K562 (cell line): ENCODE data around the gene SLC24A1. TPM values are rescaled to one million over a fixed set of nuclear protein-coding genes. Genes with fewer than 3 reads are reported as not detected.

Experiments
- ATAC-seq: fragments of 200-7000 bp; cut with Tn5 transposase; 3 replicates; pipeline ENCODE4 v1.9.1; 2020; ENCODE audit warnings: moderate library complexity
- BruUV-seq: library from RNA; stranded (reverse); fragments of 400-500 nt; replicated peaks from 2 replicates; lab custom pipeline; 2021; lab: Mats Ljungman, UMichigan
- CTCF ChIA-PET: fragments of 300-600 bp; formaldehyde crosslinking; extraction: SDS; loops from one replicate; lab custom pipeline; 2021; ENCODE audit warnings: low intra/inter-chr PET ratio; lab: Yijun Ruan, JAX
- POLR2A ChIA-PET: fragments of 300-600, 350-650 bp; sonication (Branson Sonifier 250); formaldehyde crosslinking; extraction: SDS; loops from one replicate; lab custom pipeline; 2021; ENCODE audit warnings: antibody characterized with exemption, inconsistent platforms; lab: Yijun Ruan, JAX
- DNase-seq, 4 experiments: peaks; one replicate each; pipeline versions ENCODE4 v3.0.0 to v3.0.0-alpha.2; 2011 to 2018; ENCODE audit warnings: low spot score in 3 of 4, mixed read lengths in 3 of 4; ENCODE audit errors: extremely low read depth in 1 of 4
- FAIRE-seq: peaks from 2 replicates; lab custom pipeline; 2011; peaks lifted over from hg19 to GRCh38; lab: Jason Lieb, UNC
- H2AFZ ChIP-seq: 2 replicates; pipeline ENCODE4 v1.6.0; 2011; ENCODE audit warnings: low read depth, low read length, control low read depth, inconsistent platforms
- H3K27ac ChIP-seq: fragments of 200-600 bp; 3 replicates; pipeline ENCODE4 v1.8.0; 2011; ENCODE audit warnings: low read depth, mild to moderate bottlenecking, control low read depth, inconsistent platforms, low read length, moderate library complexity, mixed read lengths; ENCODE audit errors: extremely low read depth
- H3K27me3 ChIP-seq, 2 experiments: fragments of 300-600 bp in 1 of 2; 2 replicates in 1 of 2; 3 replicates in 1 of 2; pipeline versions ENCODE4 v1.6.0 to v1.8.0; 2011; ENCODE audit warnings: inconsistent platforms in 2 of 2, low read length in 2 of 2, mild to moderate bottlenecking in 1 of 2, mixed read lengths in 1 of 2, moderate library complexity in 1 of 2; ENCODE audit not compliant: control insufficient read depth in 2 of 2, insufficient read depth in 2 of 2
- H3K36me3 ChIP-seq: fragments of 300-600 bp; 3 replicates; pipeline ENCODE4 v1.8.0; 2011; ENCODE audit warnings: mild to moderate bottlenecking, low read length, inconsistent platforms; ENCODE audit not compliant: control insufficient read depth, insufficient read depth
- H3K4me1 ChIP-seq, 2 experiments: fragments of 200-600 bp in 1 of 2; replicated peaks in 1 of 2; 2 replicates in 1 of 2; 3 replicates in 1 of 2; pipeline versions ENCODE4 v1.5.1 to v1.8.0; 2011; ENCODE audit warnings: inconsistent platforms in 2 of 2, low read length in 2 of 2, mild to moderate bottlenecking in 1 of 2, mixed read lengths in 1 of 2, moderate library complexity in 1 of 2; ENCODE audit not compliant: control insufficient read depth in 2 of 2, insufficient read depth in 2 of 2
- H3K4me2 ChIP-seq: 2 replicates; pipeline ENCODE4 v1.6.1; 2011; ENCODE audit warnings: low read length, control low read depth, inconsistent platforms, mixed read lengths; ENCODE audit not compliant: insufficient read depth
- H3K4me3 ChIP-seq: fragments of 200-600 bp; sonication (generic), shearing (Covaris generic); 2 replicates; pipeline ENCODE4 v1.5.1; 2016; ENCODE audit warnings: control low read depth, inconsistent platforms
- H3K79me2 ChIP-seq: fragments of 200-600 bp; 3 replicates; pipeline ENCODE4 v1.8.0; 2011; ENCODE audit warnings: low read length, inconsistent platforms; ENCODE audit not compliant: control insufficient read depth, insufficient read depth
- H3K9ac ChIP-seq, 2 experiments: 2 replicates each; pipeline versions ENCODE4 v1.6.0 to v1.6.1; 2011; ENCODE audit warnings: low read depth in 2 of 2, low read length in 2 of 2, control low read depth in 1 of 2, inconsistent platforms in 1 of 2, mild to moderate bottlenecking in 1 of 2, mixed read lengths in 1 of 2; ENCODE audit not compliant: insufficient read depth in 1 of 2
- H3K9me1 ChIP-seq: one replicate; pipeline ENCODE4 v1.6.0; 2011; ENCODE audit warnings: inconsistent platforms, mild to moderate bottlenecking, low read length, moderate library complexity; ENCODE audit not compliant: control insufficient read depth, insufficient read depth
- H3K9me3 ChIP-seq: replicated peaks from 2 replicates; pipeline ENCODE4 v1.5.1; 2011; ENCODE audit warnings: low read depth, low read length, inconsistent platforms; ENCODE audit not compliant: control insufficient read depth, insufficient read depth
- H4K20me1 ChIP-seq: replicated peaks from 2 replicates; pipeline ENCODE4 v1.6.1; 2011; ENCODE audit warnings: low read length, inconsistent platforms, mixed read lengths; ENCODE audit not compliant: control insufficient read depth, insufficient read depth
- HEY1 ChIP-seq: fragments of 250-450 bp; sonication (Bioruptor Pico); IDR thresholded peaks from 2 replicates; pipeline ENCODE4 v1.5.0; 2020; ENCODE audit warnings: mild to moderate bottlenecking, moderate library complexity, borderline replicate concordance
- JUN ChIP-seq, 2 experiments: sonication (generic) in 1 of 2; formaldehyde crosslinking in 1 of 2; IDR thresholded peaks; 2 replicates each; pipeline versions ENCODE4 v1.6.1 to v1.8.0; 2012 to 2022; ENCODE audit warnings: borderline replicate concordance in 2 of 2, mild to moderate bottlenecking in 2 of 2, improper control_type of control experiment in 1 of 2, low read depth in 1 of 2, low read length in 1 of 2, missing genetic modification reagents in 1 of 2
- RBM39 ChIP-seq: fragments of 200-400 bp; formaldehyde crosslinking; optimal IDR thresholded peaks from 2 replicates; pipeline ENCODE3; 2018; ENCODE audit warnings: low read depth, low read length
- TSHZ1 ChIP-seq: fragments of 250-450 bp; sonication (Bioruptor Pico); IDR thresholded peaks from 2 replicates; pipeline ENCODE4 v1.4.0; 2020; ENCODE audit warnings: mild to moderate bottlenecking, moderate library complexity
- ZFP36 ChIP-seq: fragments of 150-350 bp; IDR thresholded peaks from 2 replicates; pipeline ENCODE4 v1.6.1; 2018; ENCODE audit warnings: low read length, low read depth; ENCODE audit not compliant: partially characterized antibody
- ZNF143 ChIP-seq: sonication (generic); formaldehyde crosslinking; IDR thresholded peaks from 2 replicates; pipeline ENCODE4 v1.9.0; 2022; ENCODE audit warnings: mild to moderate bottlenecking, missing genetic modification reagents
- WGBS: fragments of 100-300 bp; shearing (Covaris generic); methylation state at CpG from one replicate; pipeline ENCODE4 v1.1.6; 2016; ENCODE audit warnings: low coverage, mixed read lengths; ENCODE audit not compliant: insufficient coverage; ENCODE audit errors: missing lambda C conversion rate; 5-methylcytosine and 5-hydroxymethylcytosine counted together
- in situ Hi-C: fragments of 300-500 bp; cut with MboI; formaldehyde crosslinking; loops from 4 replicates; pipeline ENCODE4 v1.15.0; 2018; ENCODE audit warnings: inconsistent platforms, mixed read lengths
- intact Hi-C: fragments of 100-400 bp; cut with micrococcal nuclease; formaldehyde crosslinking; loops from 2 replicates; pipeline ENCODE4 v1.14.2; 2022
- polyA plus RNA-seq, 8 experiments: library from polyadenylated mRNA; depleted of rRNA in 4 of 8; stranded (reverse) in 5 of 8; unstranded in 3 of 8; fragments of >200 nt; fragmentation: Nextera tagmentation in 2 of 8; fragmentation: Illumina TruSeq in 1 of 8; extraction: Ambion mirVana in 2 of 8; extraction: Trizol in 1 of 8; gene quantifications; 2 replicates each; pipeline versions ENCODE4 v1.2.1 to v1.2.3, GENCODE V29; 2011 to 2014; ENCODE audit warnings: inconsistent platforms in 1 of 8, missing spikeins in 1 of 8
- total RNA-seq, 7 experiments: library from RNA; depleted of rRNA in 6 of 7; stranded (reverse); fragments of >200 nt in 6 of 7; fragmentation: Illumina TruSeq in 2 of 7; extraction: Trizol in 2 of 7; gene quantifications; 2 replicates each; pipeline versions ENCODE4 v1.2.1 to v1.2.3, GENCODE V29; 2011 to 2021; ENCODE audit warnings: low replicate concordance in 1 of 7
- TF ChIP-seq, protein P1 (sequence below): IDR thresholded peaks from 3 replicates; pipeline ENCODE4 v1.6.1; 2011; ENCODE audit warnings: borderline replicate concordance, mild to moderate bottlenecking, moderate library complexity; ENCODE audit not compliant: insufficient read length; ENCODE audit errors: extremely low read depth

SLC24A1 gene
- total and polyA plus RNA-seq, 9 of the 15 experiments (the other 6 are each of a cell fraction or from before 2014, with no cell fraction given), result 3.1 to 8.2 (median 5.5) TPM

DNA sequence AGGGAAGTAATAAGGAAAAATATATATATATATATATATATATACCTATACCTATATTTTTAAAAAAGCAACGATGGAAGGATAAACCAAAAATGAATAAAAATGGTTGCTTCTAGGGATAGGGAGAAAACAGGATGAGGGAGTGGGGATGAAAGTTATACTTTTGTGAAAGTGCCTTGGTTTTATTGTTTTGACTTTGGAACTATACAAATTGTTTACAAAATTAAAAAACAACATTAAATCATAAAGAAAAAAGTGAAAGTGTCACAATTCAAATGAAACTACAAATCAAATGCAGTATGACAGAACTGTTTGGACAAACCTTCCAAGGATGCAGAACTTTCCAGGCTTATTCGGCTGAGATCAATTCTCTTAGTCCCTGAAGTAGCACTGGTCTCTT lies 54.4 kb downstream of the SLC24A1 start:
- 85% methylated on average over 2 of the region's 2 CpGs for WGBS
- ChIA-PET POLR2A (interaction anchor here (1.2 kb wide), 1 partner anchor 16 kb away, joined by 4 read pairs; no protein-coding TSS in a partner anchor), CTCF (no interaction called here)
- Histone ChIP-seq H3K9me3 (no peaks in the 10 kb centered on the region), H3K79me2 (no peaks in the 10 kb centered on the region), H3K9ac (no peak overlapping the region), H3K9me1 (no peaks in the 10 kb centered on the region), H3K36me3 (peaks cover 8% of the 10 kb centered on the region; the same call in 2 of the 3 replicates), H3K4me2 (no peak overlapping the region), H3K4me3 (no peak overlapping the region), H4K20me1 (no peaks in the 10 kb centered on the region), H3K4me1 (no peaks in the 10 kb centered on the region), H3K27me3 (no peaks in the 10 kb centered on the region), H3K27ac (no peak overlapping the region), H2AFZ (no peak overlapping the region)
- FAIRE-seq (no peak), DNase-seq (no peak), ATAC-seq (no peak)
- no TSS peak for BruUV-seq
- no peak for TF ChIP-seq TSHZ1 (CRISPR knock-in tag)
- no peak for TF ChIP-seq ZFP36
- no peak for TF ChIP-seq RBM39
- TF ChIP-seq JUN (IDR thresholded peaks at IDR 0.05; ENCODE audit: borderline replicate concordance, low read depth, low read length), result no peak
- TF ChIP-seq JUN (CRISPR knock-in tag; IDR thresholded peaks at IDR 0.05; ENCODE audit: borderline replicate concordance), result no peak
- no peak for TF ChIP-seq ZNF143 (CRISPR knock-in tag)
- TF ChIP-seq HEY1, result no peak
- TF ChIP-seq, protein P1, sequence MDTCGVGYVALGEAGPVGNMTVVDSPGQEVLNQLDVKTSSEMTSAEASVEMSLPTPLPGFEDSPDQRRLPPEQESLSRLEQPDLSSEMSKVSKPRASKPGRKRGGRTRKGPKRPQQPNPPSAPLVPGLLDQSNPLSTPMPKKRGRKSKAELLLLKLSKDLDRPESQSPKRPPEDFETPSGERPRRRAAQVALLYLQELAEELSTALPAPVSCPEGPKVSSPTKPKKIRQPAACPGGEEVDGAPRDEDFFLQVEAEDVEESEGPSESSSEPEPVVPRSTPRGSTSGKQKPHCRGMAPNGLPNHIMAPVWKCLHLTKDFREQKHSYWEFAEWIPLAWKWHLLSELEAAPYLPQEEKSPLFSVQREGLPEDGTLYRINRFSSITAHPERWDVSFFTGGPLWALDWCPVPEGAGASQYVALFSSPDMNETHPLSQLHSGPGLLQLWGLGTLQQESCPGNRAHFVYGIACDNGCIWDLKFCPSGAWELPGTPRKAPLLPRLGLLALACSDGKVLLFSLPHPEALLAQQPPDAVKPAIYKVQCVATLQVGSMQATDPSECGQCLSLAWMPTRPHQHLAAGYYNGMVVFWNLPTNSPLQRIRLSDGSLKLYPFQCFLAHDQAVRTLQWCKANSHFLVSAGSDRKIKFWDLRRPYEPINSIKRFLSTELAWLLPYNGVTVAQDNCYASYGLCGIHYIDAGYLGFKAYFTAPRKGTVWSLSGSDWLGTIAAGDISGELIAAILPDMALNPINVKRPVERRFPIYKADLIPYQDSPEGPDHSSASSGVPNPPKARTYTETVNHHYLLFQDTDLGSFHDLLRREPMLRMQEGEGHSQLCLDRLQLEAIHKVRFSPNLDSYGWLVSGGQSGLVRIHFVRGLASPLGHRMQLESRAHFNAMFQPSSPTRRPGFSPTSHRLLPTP, result no peak
- intact Hi-C loops, result no loop called here
- in situ Hi-C loops, result no loop called here
